Measurements from ENCODE around the gene RGP1. TPM values are rescaled to one million over a fixed set of nuclear protein-coding genes. Genes with fewer than 3 reads are reported as not detected.
A peak's percentile ranks its signal among the peaks of the same experiment; 100 is the strongest.

Gene RGP1
- total RNA-seq, 1 experiment from 2014 or later = 27.1 TPM

- H3K27ac Mint-ChIP-seq (ENCODE audit: unreplicated experiment) = peak overlapping the region; percentile 23
- peaks cover 8% of the 10 kb centered on the region for H3K36me3 ChIP-seq (ENCODE audit: control insufficient read depth, insufficient read depth, low read length)
- no peak overlapping the region for H3K4me3 Mint-ChIP-seq (ENCODE audit: unreplicated experiment)
Measured at GRCh38 chr9:35740243-35740642, 8.8 kb upstream of the RGP1 start.

GRCh38 chr9:35741740-35742139 lies 7.3 kb upstream of the RGP1 start:
- H3K4me1 ChIP-seq = peaks cover 11% of the 10 kb centered on the region
- BruUV-seq (replicated peaks) = no TSS peak
- H3K36me3 ChIP-seq (ENCODE audit: control insufficient read depth, insufficient read depth, low read length) = peaks cover 8% of the 10 kb centered on the region
- intact Hi-C loops (cut with micrococcal nuclease; ENCODE audit: unreplicated experiment) = no loop called here
- H3K9me3 ChIP-seq = no peaks in the 10 kb centered on the region
- Mint-ChIP-seq H3K9me3 (ENCODE audit: unreplicated experiment) (no peaks in the 10 kb centered on the region), H3K4me3 (ENCODE audit: unreplicated experiment) (no peak overlapping the region), H3K27ac (ENCODE audit: unreplicated experiment) (peak overlapping the region; percentile 43), H3K36me3 (ENCODE audit: insufficient read depth, unreplicated experiment) (peaks cover 87% of the 10 kb centered on the region), H3K4me1 (ENCODE audit: low read depth, unreplicated experiment) (peaks cover 14% of the 10 kb centered on the region), H3K27me3 (ENCODE audit: insufficient read depth, unreplicated experiment) (no peaks in the 10 kb centered on the region)
- H3K4me3 ChIP-seq (ENCODE audit: low read depth, low read length) = no peak overlapping the region
- POLR2A ChIA-PET = no interaction called here
- no peak for DNase-seq
- CTCF ChIA-PET = interaction anchor here (1.1 kb wide), 1 partner anchor 77 kb away, joined by 3 read pairs; the partner anchor contains the start of gene ARHGEF39
- no peaks in the 10 kb centered on the region for H3K27me3 ChIP-seq (replicated peaks; ENCODE audit: control insufficient read depth, insufficient read depth, low read length)
- TF ChIP-seq CTCF (IDR thresholded peaks at IDR 0.05; ENCODE audit: insufficient read depth in 1 of 2, low read depth in 1 of 2, low read length in 1 of 2, severe bottlenecking in 1 of 2, unreplicated experiment in 1 of 2) = no peak

More at GRCh38 chr9:35740243-35740642, 8.8 kb upstream of the RGP1 start:
- ChIA-PET CTCF (no interaction called here), POLR2A (interaction anchor here (1.1 to 1.5 kb wide), 2 partner anchors 8 to 75 kb away, joined by 4 to 6 read pairs; partner anchors contain the start of genes ARHGEF39, CREB3 and TLN1)
- intact Hi-C loops (cut with micrococcal nuclease; ENCODE audit: unreplicated experiment) = no loop called here
- no peaks in the 10 kb centered on the region for H3K4me1 ChIP-seq
- H3K27me3 ChIP-seq (replicated peaks; ENCODE audit: control insufficient read depth, insufficient read depth, low read length) = no peaks in the 10 kb centered on the region
- H3K4me3 ChIP-seq (ENCODE audit: low read depth, low read length) = no peak overlapping the region
- no peak for TF ChIP-seq CTCF (IDR thresholded peaks at IDR 0.05; ENCODE audit: insufficient read depth in 1 of 2, low read depth in 1 of 2, low read length in 1 of 2, severe bottlenecking in 1 of 2, unreplicated experiment in 1 of 2)
- Mint-ChIP-seq H3K9me3 (ENCODE audit: unreplicated experiment) (no peaks in the 10 kb centered on the region), H3K36me3 (ENCODE audit: insufficient read depth, unreplicated experiment) (peaks cover 89% of the 10 kb centered on the region), H3K27me3 (ENCODE audit: insufficient read depth, unreplicated experiment) (no peaks in the 10 kb centered on the region), H3K4me1 (ENCODE audit: low read depth, unreplicated experiment) (no peaks in the 10 kb centered on the region)
- DNase-seq = no peak
- no TSS peak for BruUV-seq (replicated peaks)
- H3K9me3 ChIP-seq = no peaks in the 10 kb centered on the region

- Mint-ChIP-seq H3K27me3 (ENCODE audit: insufficient read depth, unreplicated experiment) (no peaks in the 10 kb centered on the region), H3K9me3 (ENCODE audit: unreplicated experiment) (no peaks in the 10 kb centered on the region), H3K27ac (ENCODE audit: unreplicated experiment) (no peak overlapping the region), H3K4me1 (ENCODE audit: low read depth, unreplicated experiment) (peaks cover 16% of the 10 kb centered on the region), H3K36me3 (ENCODE audit: insufficient read depth, unreplicated experiment) (peaks cover 81% of the 10 kb centered on the region), H3K4me3 (ENCODE audit: unreplicated experiment) (no peak overlapping the region)
- Histone ChIP-seq H3K27me3 (replicated peaks; ENCODE audit: control insufficient read depth, insufficient read depth, low read length) (no peaks in the 10 kb centered on the region), H3K4me1 (peaks cover 19% of the 10 kb centered on the region), H3K9me3 (no peaks in the 10 kb centered on the region), H3K4me3 (ENCODE audit: low read depth, low read length) (no peak overlapping the region), H3K36me3 (ENCODE audit: control insufficient read depth, insufficient read depth, low read length) (peaks cover 8% of the 10 kb centered on the region)
- CTCF ChIA-PET = no interaction called here
- no TSS peak for BruUV-seq (replicated peaks)
- DNase-seq = no peak
- POLR2A ChIA-PET = no interaction called here
- TF ChIP-seq CTCF (IDR thresholded peaks at IDR 0.05; ENCODE audit: insufficient read depth in 1 of 2, low read depth in 1 of 2, low read length in 1 of 2, severe bottlenecking in 1 of 2, unreplicated experiment in 1 of 2) = no peak
- intact Hi-C loops (cut with micrococcal nuclease; ENCODE audit: unreplicated experiment) = no loop called here
Measured at GRCh38 chr9:35743452-35743851, 5.6 kb upstream of the RGP1 start.

All from Caco-2 (cell line).